ENCODE data around the gene CHD2. TPM values are rescaled to one million over a fixed set of nuclear protein-coding genes. Genes with fewer than 3 reads are reported as not detected.

The CHD2 gene
- polyA plus RNA-seq, 2 donors, result 25.8 to 32.8 TPM

DNA sequence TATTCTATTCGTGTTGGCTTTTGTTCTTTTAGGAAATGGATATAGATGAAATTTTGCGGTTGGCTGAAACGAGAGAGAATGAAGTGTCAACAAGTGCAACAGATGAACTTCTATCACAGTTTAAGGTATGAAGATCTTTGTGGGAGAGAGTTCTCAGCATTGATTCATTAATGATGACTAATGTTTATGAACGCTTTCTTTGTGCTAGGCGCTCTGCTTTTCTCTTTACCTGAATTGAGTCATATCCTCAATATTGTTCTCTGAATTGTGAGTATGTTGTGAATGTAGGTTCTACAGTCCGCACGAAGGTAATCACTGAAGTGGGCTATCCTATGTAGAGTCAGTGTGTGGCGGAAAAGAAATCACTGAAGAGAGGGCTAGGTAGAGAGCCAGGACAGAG lies 81.2 kb downstream of the CHD2 start:
- H3K4me3 ChIP-seq (ENCODE audit: low read depth in 1 of 2, low read length in 2 of 2), result no peak overlapping the region
- peaks cover 26 to 29% of the 10 kb centered on the region in 2 donors for H3K36me3 ChIP-seq (ENCODE audit: control insufficient read depth in 2 of 2, insufficient read depth in 2 of 2, low read length in 1 of 2)
- H3K4me1 ChIP-seq (ENCODE audit: control insufficient read depth in 2 of 2, insufficient read depth in 2 of 2, low read length in 1 of 2), result no peaks in the 10 kb centered on the region
- no peaks in the 10 kb centered on the region for H3K9me3 ChIP-seq (ENCODE audit: control insufficient read depth in 2 of 2, insufficient read depth in 1 of 2, low read depth in 1 of 2, low read length in 1 of 2)
- 67 to 70% methylated on average over 8 of the region's 8 CpGs for WGBS, 2 donors
- no peaks in the 10 kb centered on the region for H3K27me3 ChIP-seq (ENCODE audit: control insufficient read depth in 1 of 2, insufficient read depth in 2 of 2, low read length in 2 of 2)
- no peak overlapping the region for H3K27ac ChIP-seq (ENCODE audit: low read depth in 2 of 2, low read length in 1 of 2)

DNA sequence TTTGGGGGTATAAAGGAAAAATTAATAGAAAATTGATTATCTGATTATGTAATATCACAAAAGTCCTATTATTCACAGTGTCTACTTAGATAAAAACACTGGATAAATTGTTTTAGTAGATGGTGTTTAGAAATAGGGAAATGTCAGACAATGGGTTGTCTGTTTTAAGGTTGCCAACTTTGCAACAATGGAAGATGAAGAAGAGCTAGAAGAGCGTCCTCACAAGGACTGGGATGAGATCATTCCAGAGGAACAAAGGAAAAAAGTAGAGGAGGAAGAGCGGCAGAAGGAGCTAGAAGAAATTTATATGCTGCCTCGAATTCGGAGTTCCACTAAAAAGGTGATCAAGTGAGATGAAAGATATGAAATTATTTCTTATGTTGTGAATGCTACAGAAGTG lies 84.0 kb downstream of the CHD2 start:
- H3K27me3 ChIP-seq (ENCODE audit: control insufficient read depth in 1 of 2, insufficient read depth in 2 of 2, low read length in 2 of 2), result no peaks in the 10 kb centered on the region
- H3K9me3 ChIP-seq (ENCODE audit: control insufficient read depth in 2 of 2, insufficient read depth in 1 of 2, low read depth in 1 of 2, low read length in 1 of 2), result no peaks in the 10 kb centered on the region
- H3K4me1 ChIP-seq (ENCODE audit: control insufficient read depth in 2 of 2, insufficient read depth in 2 of 2, low read length in 1 of 2), result no peaks in the 10 kb centered on the region
- peaks cover 19 to 24% of the 10 kb centered on the region in 2 donors for H3K36me3 ChIP-seq (ENCODE audit: control insufficient read depth in 2 of 2, insufficient read depth in 2 of 2, low read length in 1 of 2)
- no peak overlapping the region for H3K27ac ChIP-seq (ENCODE audit: low read depth in 2 of 2, low read length in 1 of 2)
- 87 to 91% methylated on average over 4 of the region's 4 CpGs for WGBS, 2 donors
- no peak overlapping the region for H3K4me3 ChIP-seq (ENCODE audit: low read depth in 1 of 2, low read length in 2 of 2)

DNA sequence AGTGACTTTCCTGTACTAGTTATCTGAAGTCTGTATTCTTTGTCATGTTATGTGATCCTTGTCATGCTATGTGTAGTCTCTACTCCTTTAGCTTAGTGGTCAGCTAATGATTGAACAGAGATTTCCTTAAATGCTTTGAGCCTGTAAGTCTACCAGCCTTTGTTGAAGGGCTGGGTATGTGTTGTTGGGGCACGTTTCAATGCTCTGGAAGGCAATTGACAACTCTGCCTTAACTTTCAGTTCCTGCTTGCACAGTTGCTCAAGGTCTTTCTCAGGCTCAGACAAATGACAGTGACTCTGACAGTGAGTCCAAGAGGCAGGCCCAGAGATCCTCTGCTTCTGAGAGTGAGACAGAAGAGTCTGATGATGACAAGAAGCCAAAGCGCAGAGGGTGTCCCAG lies 89.3 kb downstream of the CHD2 start:
- Histone ChIP-seq H3K27me3 (ENCODE audit: control insufficient read depth in 1 of 2, insufficient read depth in 2 of 2, low read length in 2 of 2) (no peaks in the 10 kb centered on the region), H3K4me1 (ENCODE audit: control insufficient read depth in 2 of 2, insufficient read depth in 2 of 2, low read length in 1 of 2) (no peaks in the 10 kb centered on the region), H3K36me3 (ENCODE audit: control insufficient read depth in 2 of 2, insufficient read depth in 2 of 2, low read length in 1 of 2) (peaks cover 17 to 22% of the 10 kb centered on the region in 2 donors), H3K9me3 (ENCODE audit: control insufficient read depth in 2 of 2, insufficient read depth in 1 of 2, low read depth in 1 of 2, low read length in 1 of 2) (no peaks in the 10 kb centered on the region), H3K4me3 (ENCODE audit: low read depth in 1 of 2, low read length in 2 of 2) (no peak overlapping the region), H3K27ac (ENCODE audit: low read depth in 2 of 2, low read length in 1 of 2) (no peak overlapping the region)
- 70 to 76% methylated on average over 2 of the region's 2 CpGs for WGBS, 2 donors

DNA sequence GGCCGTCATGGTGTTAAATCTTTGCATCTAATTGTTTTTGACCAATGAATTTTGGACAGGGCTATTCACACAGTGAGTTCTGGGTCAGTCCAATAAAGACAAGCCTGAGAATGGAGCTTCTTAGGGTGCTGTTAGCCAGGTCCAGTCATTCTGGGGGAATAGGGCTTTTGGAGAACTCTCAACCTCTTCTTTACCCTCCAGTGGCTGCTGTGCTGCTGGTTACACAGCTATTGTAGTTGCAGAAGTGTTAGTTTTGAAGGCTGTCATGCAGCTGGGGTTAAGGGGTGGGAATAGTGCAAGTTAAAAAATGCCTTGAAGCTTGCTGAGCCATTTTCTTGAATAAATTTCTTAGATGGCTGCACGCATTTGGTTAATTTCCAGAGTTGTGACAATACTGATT lies 89.9 kb downstream of the CHD2 start:
- no peak overlapping the region for H3K4me3 ChIP-seq (ENCODE audit: low read depth in 1 of 2, low read length in 2 of 2)
- H3K36me3 ChIP-seq (ENCODE audit: control insufficient read depth in 2 of 2, insufficient read depth in 2 of 2, low read length in 1 of 2), result peaks cover 17 to 20% of the 10 kb centered on the region in 2 donors
- H3K4me1 ChIP-seq (ENCODE audit: control insufficient read depth in 2 of 2, insufficient read depth in 2 of 2, low read length in 1 of 2), result no peaks in the 10 kb centered on the region
- no peaks in the 10 kb centered on the region for H3K27me3 ChIP-seq (ENCODE audit: control insufficient read depth in 1 of 2, insufficient read depth in 2 of 2, low read length in 2 of 2)
- H3K9me3 ChIP-seq (ENCODE audit: control insufficient read depth in 2 of 2, insufficient read depth in 1 of 2, low read depth in 1 of 2, low read length in 1 of 2), result no peaks in the 10 kb centered on the region
- 88 to 93% methylated on average over 2 of the region's 2 CpGs for WGBS, 2 donors
- no peak overlapping the region for H3K27ac ChIP-seq (ENCODE audit: low read depth in 2 of 2, low read length in 1 of 2)

DNA sequence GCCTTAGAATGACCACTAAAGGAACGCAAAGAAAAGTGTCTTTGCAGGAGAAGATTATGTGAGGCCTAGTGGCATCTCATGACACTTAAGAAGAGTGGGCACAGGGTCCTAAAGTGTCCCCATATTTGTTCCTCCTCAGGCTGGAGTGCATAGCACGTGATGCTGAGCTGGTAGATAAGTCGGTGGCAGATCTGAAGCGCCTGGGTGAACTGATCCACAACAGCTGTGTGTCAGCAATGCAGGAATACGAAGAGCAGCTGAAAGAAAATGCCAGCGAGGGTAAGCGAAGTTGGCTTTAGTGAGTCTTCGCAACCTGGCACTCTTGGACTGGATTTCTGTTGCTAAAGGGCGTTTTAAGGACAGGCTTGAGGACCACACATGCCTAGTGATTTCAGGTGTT lies 92.6 kb downstream of the CHD2 start:
- no peaks in the 10 kb centered on the region for H3K4me1 ChIP-seq (ENCODE audit: control insufficient read depth in 2 of 2, insufficient read depth in 2 of 2, low read length in 1 of 2)
- WGBS, 2 donors, result 87 to 94% methylated on average over 9 of the region's 9 CpGs
- no peak overlapping the region for H3K4me3 ChIP-seq (ENCODE audit: low read depth in 1 of 2, low read length in 2 of 2)
- H3K36me3 ChIP-seq (ENCODE audit: control insufficient read depth in 2 of 2, insufficient read depth in 2 of 2, low read length in 1 of 2), result peaks cover 15 to 19% of the 10 kb centered on the region in 2 donors
- H3K27ac ChIP-seq (ENCODE audit: low read depth in 2 of 2, low read length in 1 of 2), result no peak overlapping the region
- no peaks in the 10 kb centered on the region for H3K9me3 ChIP-seq (ENCODE audit: control insufficient read depth in 2 of 2, insufficient read depth in 1 of 2, low read depth in 1 of 2, low read length in 1 of 2)
- H3K27me3 ChIP-seq (ENCODE audit: control insufficient read depth in 1 of 2, insufficient read depth in 2 of 2, low read length in 2 of 2), result no peaks in the 10 kb centered on the region

DNA sequence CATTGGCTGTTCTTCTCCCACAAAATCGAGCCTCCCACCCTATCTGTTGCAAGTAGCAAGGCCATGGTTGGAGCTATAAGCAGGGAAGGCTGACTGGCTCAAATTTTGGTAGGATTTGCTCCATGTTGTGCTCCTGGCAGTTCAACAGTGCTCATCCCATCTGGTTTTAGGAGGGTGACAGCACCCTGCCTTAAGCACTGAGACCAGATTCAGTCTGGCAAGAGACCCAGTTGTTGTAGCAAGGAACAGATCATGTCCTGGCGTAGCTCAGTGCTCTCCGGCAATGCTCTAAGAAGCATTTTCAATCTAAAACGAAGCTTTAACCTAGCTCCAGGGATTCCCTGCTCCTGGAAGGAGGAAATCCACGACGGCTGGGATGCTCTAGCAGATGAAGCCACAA lies 97.7 kb downstream of the CHD2 start:
- WGBS, 2 donors, result 89 to 96% methylated on average over 6 of the region's 6 CpGs
- Histone ChIP-seq H3K4me3 (ENCODE audit: low read depth in 1 of 2, low read length in 2 of 2) (no peak overlapping the region), H3K9me3 (ENCODE audit: control insufficient read depth in 2 of 2, insufficient read depth in 1 of 2, low read depth in 1 of 2, low read length in 1 of 2) (no peaks in the 10 kb centered on the region), H3K27ac (ENCODE audit: low read depth in 2 of 2, low read length in 1 of 2) (no peak overlapping the region), H3K27me3 (ENCODE audit: control insufficient read depth in 1 of 2, insufficient read depth in 2 of 2, low read length in 2 of 2) (no peaks in the 10 kb centered on the region), H3K36me3 (ENCODE audit: control insufficient read depth in 2 of 2, insufficient read depth in 2 of 2, low read length in 1 of 2) (peaks cover 19 to 22% of the 10 kb centered on the region in 2 donors), H3K4me1 (ENCODE audit: control insufficient read depth in 2 of 2, insufficient read depth in 2 of 2, low read length in 1 of 2) (no peaks in the 10 kb centered on the region)

DNA sequence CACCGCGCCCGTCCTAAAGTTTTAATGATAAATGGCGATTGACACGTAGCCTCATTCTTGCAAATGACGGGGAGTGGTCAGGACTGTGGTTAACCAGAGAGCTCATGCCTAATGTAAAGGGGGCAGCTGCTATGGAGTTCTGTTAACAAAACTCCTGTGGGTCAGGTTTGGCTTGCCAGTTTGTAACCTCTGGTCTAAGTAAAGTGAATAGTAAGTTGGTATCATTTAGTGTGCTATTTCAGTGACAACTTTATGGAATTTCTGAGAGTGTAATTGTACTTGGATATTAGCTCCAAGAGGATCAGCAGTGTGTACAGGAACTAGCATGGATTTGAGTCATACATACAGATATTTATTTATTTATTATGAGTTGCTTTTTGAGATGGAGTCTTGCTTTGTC lies 101.0 kb downstream of the CHD2 start:
- no peaks in the 10 kb centered on the region for H3K9me3 ChIP-seq (ENCODE audit: control insufficient read depth in 2 of 2, insufficient read depth in 1 of 2, low read depth in 1 of 2, low read length in 1 of 2)
- H3K4me3 ChIP-seq (ENCODE audit: low read depth in 1 of 2, low read length in 2 of 2), result no peak overlapping the region
- 87 to 94% methylated on average over 6 of the region's 6 CpGs for WGBS, 2 donors

DNA sequence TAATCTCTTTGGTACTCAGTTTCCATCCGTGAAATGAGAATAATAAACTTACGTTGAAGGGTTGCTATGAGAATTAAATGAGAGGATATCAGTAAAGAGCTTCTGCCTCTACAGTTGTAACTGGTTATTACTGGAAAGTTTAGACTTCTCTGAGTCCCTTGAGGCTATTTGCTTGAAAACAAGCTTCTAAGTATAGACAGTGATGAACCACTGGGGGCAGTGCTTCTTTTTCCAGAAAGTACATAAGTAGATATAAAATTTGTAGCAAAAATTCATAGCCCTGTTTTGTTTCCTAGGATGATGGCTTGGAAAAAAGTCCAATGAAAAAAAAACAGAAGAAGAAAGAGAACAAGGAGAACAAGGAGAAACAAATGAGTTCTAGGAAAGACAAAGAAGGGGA lies 101.8 kb downstream of the CHD2 start:
- Histone ChIP-seq H3K4me1 (ENCODE audit: control insufficient read depth in 2 of 2, insufficient read depth in 2 of 2, low read length in 1 of 2) (no peaks in the 10 kb centered on the region), H3K9me3 (ENCODE audit: control insufficient read depth in 2 of 2, insufficient read depth in 1 of 2, low read depth in 1 of 2, low read length in 1 of 2) (no peaks in the 10 kb centered on the region), H3K27me3 (ENCODE audit: control insufficient read depth in 1 of 2, insufficient read depth in 2 of 2, low read length in 2 of 2) (no peaks in the 10 kb centered on the region), H3K4me3 (ENCODE audit: low read depth in 1 of 2, low read length in 2 of 2) (no peak overlapping the region), H3K36me3 (ENCODE audit: control insufficient read depth in 2 of 2, insufficient read depth in 2 of 2, low read length in 1 of 2) (peaks cover 22 to 26% of the 10 kb centered on the region in 2 donors), H3K27ac (ENCODE audit: low read depth in 2 of 2, low read length in 1 of 2) (no peak overlapping the region)
- 88 to 93% methylated on average over 2 of the region's 2 CpGs for WGBS, 2 donors

More for the DNA sequence above, 101.0 kb downstream of the CHD2 start:
- H3K27me3 ChIP-seq (ENCODE audit: control insufficient read depth in 1 of 2, insufficient read depth in 2 of 2, low read length in 2 of 2), result no peaks in the 10 kb centered on the region
- peaks cover 24 to 26% of the 10 kb centered on the region in 2 donors for H3K36me3 ChIP-seq (ENCODE audit: control insufficient read depth in 2 of 2, insufficient read depth in 2 of 2, low read length in 1 of 2)
- no peak overlapping the region for H3K27ac ChIP-seq (ENCODE audit: low read depth in 2 of 2, low read length in 1 of 2)
- no peaks in the 10 kb centered on the region for H3K4me1 ChIP-seq (ENCODE audit: control insufficient read depth in 2 of 2, insufficient read depth in 2 of 2, low read length in 1 of 2)

DNA sequence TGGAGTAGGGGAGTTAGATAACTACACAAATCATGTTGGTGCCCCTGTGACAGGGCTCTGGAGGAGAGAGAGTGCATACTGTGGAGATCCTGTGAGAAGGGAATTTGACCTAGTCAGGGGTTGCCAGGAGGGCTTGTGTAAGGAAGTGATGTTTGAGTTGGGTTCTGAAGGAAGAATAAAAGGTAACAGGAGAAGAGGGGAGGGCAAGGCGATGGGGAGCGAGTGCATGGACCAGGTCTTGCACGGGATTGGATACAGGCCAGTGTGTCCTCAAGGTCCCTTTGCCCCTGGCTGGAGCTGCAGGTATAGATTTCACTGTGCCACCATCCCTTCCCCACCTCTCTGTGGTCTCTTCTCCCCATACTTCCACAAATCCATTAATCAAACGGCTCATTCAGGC lies 105.0 kb downstream of the CHD2 start:
- no peak overlapping the region for H3K27ac ChIP-seq (ENCODE audit: low read depth in 2 of 2, low read length in 1 of 2)
- no peaks in the 10 kb centered on the region for H3K9me3 ChIP-seq (ENCODE audit: control insufficient read depth in 2 of 2, insufficient read depth in 1 of 2, low read depth in 1 of 2, low read length in 1 of 2)
- peaks cover 15 to 20% of the 10 kb centered on the region in 2 donors for H3K36me3 ChIP-seq (ENCODE audit: control insufficient read depth in 2 of 2, insufficient read depth in 2 of 2, low read length in 1 of 2)
- no peak overlapping the region for H3K4me3 ChIP-seq (ENCODE audit: low read depth in 1 of 2, low read length in 2 of 2)
- no peaks in the 10 kb centered on the region for H3K27me3 ChIP-seq (ENCODE audit: control insufficient read depth in 1 of 2, insufficient read depth in 2 of 2, low read length in 2 of 2)
- 69 to 81% methylated on average over 4 of the region's 4 CpGs for WGBS, 2 donors
- no peaks in the 10 kb centered on the region for H3K4me1 ChIP-seq (ENCODE audit: control insufficient read depth in 2 of 2, insufficient read depth in 2 of 2, low read length in 1 of 2)

DNA sequence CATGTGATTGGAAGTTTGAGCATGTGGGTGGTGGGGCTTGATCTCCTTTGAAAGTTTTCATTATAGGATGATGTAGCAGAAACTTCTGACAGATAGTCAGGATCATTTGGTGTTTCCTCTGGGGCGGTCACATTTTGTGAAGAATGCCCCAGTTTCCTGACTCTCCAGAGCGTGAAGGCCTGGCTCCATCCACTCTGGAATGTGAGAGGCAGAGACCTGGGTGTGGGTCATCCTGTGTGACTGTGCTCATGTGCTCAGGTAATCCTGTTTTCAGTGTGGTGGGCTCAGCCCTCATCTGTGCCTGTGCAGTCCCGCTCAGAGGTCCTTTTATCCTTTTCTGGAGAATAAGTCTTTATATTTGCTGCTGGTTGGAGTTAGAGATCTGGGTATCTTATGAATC lies 107.9 kb downstream of the CHD2 start:
- no peak overlapping the region for H3K27ac ChIP-seq (ENCODE audit: low read depth in 2 of 2, low read length in 1 of 2)
- no peaks in the 10 kb centered on the region for H3K4me1 ChIP-seq (ENCODE audit: control insufficient read depth in 2 of 2, insufficient read depth in 2 of 2, low read length in 1 of 2)
- no peaks in the 10 kb centered on the region for H3K9me3 ChIP-seq (ENCODE audit: control insufficient read depth in 2 of 2, insufficient read depth in 1 of 2, low read depth in 1 of 2, low read length in 1 of 2)
- H3K27me3 ChIP-seq (ENCODE audit: control insufficient read depth in 1 of 2, insufficient read depth in 2 of 2, low read length in 2 of 2), result no peaks in the 10 kb centered on the region
- WGBS, 2 donors, result 96 to 98% methylated on average over 3 of the region's 3 CpGs
- H3K36me3 ChIP-seq (ENCODE audit: control insufficient read depth in 2 of 2, insufficient read depth in 2 of 2, low read length in 1 of 2), result peaks cover 16 to 25% of the 10 kb centered on the region in 2 donors
- H3K4me3 ChIP-seq (ENCODE audit: low read depth in 1 of 2, low read length in 2 of 2), result no peak overlapping the region
